CD4-positive, alpha-beta T cell (primary cell): ENCODE data around the gene NNT. TPM values are rescaled to one million over a fixed set of nuclear protein-coding genes. Genes with fewer than 3 reads are reported as not detected.

ENCODE experiments used
- ATAC-seq: fragments of 200-7000 bp; cut with Tn5 transposase; one replicate; pipeline ENCODE4 v1.10.0; 2022; ENCODE audit warnings: mild to moderate bottlenecking; ENCODE audit not compliant: poor library complexity
- CTCF ChIA-PET: fragments of 350-600 bp; sonication (Branson Sonifier 250); formaldehyde crosslinking; loops from one replicate; lab custom pipeline; 2021; ENCODE audit warnings: antibody characterized with exemption, inconsistent platforms; lab: Charles Lee
- POLR2A ChIA-PET: fragments of 350-600 bp; sonication (Branson Sonifier 250); formaldehyde crosslinking; loops from one replicate; lab custom pipeline; 2021; ENCODE audit warnings: antibody characterized with exemption, inconsistent platforms; lab: Charles Lee
- DNase-seq, 14 experiments: peaks; one replicate each; pipeline ENCODE4 v3.0.0-alpha.2; 2013 to 2020; ENCODE audit warnings: mixed read lengths in 2 of 14
- H3K27ac ChIP-seq, 2 donors: one replicate each; pipeline versions ENCODE4 v1.5.1 to v1.7.0; 2013; ENCODE audit warnings: low read length in 2 of 2, low read depth in 1 of 2, mild to moderate bottlenecking in 1 of 2
- H3K27me3 ChIP-seq, 2 experiments: 1 replicate in 1 of 2; 2 replicates in 1 of 2; pipeline versions ENCODE4 v1.6.1 to v1.7.0; 2013; ENCODE audit warnings: low read length in 2 of 2, control low read depth in 1 of 2, mild to moderate bottlenecking in 1 of 2, moderate library complexity in 1 of 2; ENCODE audit not compliant: insufficient read depth in 2 of 2, control insufficient read depth in 1 of 2
- H3K36me3 ChIP-seq: one replicate; pipeline ENCODE4 v1.6.1; 2013; ENCODE audit warnings: low read length, control low read depth; ENCODE audit not compliant: insufficient read depth
- H3K4me1 ChIP-seq: one replicate; pipeline ENCODE4 v1.6.1; 2013; ENCODE audit warnings: low read length, control low read depth; ENCODE audit not compliant: insufficient read depth
- H3K4me3 ChIP-seq: one replicate; pipeline ENCODE4 v1.5.1; 2013; ENCODE audit warnings: mild to moderate bottlenecking, low read length, moderate library complexity
- H3K9me3 ChIP-seq, 2 experiments: 1 replicate in 1 of 2; 2 replicates in 1 of 2; pipeline versions ENCODE4 v1.6.1 to v1.7.0; 2013; ENCODE audit warnings: low read length in 2 of 2, mild to moderate bottlenecking in 2 of 2, control low read depth in 1 of 2, moderate library complexity in 1 of 2; ENCODE audit not compliant: control insufficient read depth in 1 of 2, insufficient read depth in 1 of 2
- H3K27ac Mint-ChIP-seq: one replicate; pipeline ENCODE4 v1.8.0; 2020; ENCODE audit warnings: mixed read lengths
- H3K27me3 Mint-ChIP-seq: one replicate; pipeline ENCODE4 v1.8.0; 2021; ENCODE audit warnings: mixed read lengths
- H3K36me3 Mint-ChIP-seq: one replicate; pipeline ENCODE4 v1.8.0; 2021; ENCODE audit warnings: low read depth, mixed read lengths
- H3K4me1 Mint-ChIP-seq: one replicate; pipeline ENCODE4 v1.8.0; 2021; ENCODE audit warnings: low read depth, mixed read lengths
- H3K4me3 Mint-ChIP-seq: one replicate; pipeline ENCODE4 v1.8.0; 2020; ENCODE audit warnings: mild to moderate bottlenecking, mixed read lengths
- H3K9me3 Mint-ChIP-seq: one replicate; pipeline ENCODE4 v1.8.0; 2020; ENCODE audit warnings: mixed read lengths
- intact Hi-C, 2 experiments: fragments of 100-400 bp; cut with DNase I in 1 of 2; cut with micrococcal nuclease in 1 of 2; formaldehyde crosslinking; loops; one replicate each; pipeline versions ENCODE4 v1.15.1 to v1.9.0; 2023 to 2025; cut with DNase I, micrococcal nuclease
- total RNA-seq, 174 experiments: library from RNA in 2 of 174; stranded (reverse) in 2 of 174; gene quantifications; one replicate each; pipeline ENCODE4 v1.2.3 and lab custom pipeline; 2021 to 2026
- TF ChIP-seq, protein P1 (sequence below): fragments of 200-600 bp; IDR thresholded peaks from one replicate; pipeline ENCODE4 v1.8.0; 2022; ENCODE audit warnings: antibody characterized with exemption, mild to moderate bottlenecking

Gene NNT
- total RNA-seq, 2 experiments from 2014 or later = 22.3 to 23.5 TPM

DNA sequence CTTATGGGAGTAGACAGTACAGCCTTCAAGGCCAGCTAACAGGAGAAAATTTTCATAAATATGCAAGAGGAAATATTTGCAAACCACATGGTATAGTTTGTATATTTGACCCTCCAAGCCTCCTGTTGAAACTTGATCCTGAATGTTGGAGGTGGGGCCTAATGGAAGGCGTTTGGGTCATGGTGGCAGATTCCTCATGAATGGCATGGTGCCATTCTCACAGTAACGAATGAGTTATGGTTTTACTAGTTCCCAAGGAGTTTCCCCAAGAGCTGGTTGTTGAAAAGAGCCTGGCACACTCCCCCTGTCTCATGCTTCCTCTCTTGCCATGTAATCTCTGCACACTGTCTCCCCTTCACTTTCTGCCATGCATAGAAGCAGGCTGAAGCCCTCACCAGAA is 42.9 kb upstream of the NNT start:
- DNase-seq = no peak
- TF ChIP-seq, protein P1, sequence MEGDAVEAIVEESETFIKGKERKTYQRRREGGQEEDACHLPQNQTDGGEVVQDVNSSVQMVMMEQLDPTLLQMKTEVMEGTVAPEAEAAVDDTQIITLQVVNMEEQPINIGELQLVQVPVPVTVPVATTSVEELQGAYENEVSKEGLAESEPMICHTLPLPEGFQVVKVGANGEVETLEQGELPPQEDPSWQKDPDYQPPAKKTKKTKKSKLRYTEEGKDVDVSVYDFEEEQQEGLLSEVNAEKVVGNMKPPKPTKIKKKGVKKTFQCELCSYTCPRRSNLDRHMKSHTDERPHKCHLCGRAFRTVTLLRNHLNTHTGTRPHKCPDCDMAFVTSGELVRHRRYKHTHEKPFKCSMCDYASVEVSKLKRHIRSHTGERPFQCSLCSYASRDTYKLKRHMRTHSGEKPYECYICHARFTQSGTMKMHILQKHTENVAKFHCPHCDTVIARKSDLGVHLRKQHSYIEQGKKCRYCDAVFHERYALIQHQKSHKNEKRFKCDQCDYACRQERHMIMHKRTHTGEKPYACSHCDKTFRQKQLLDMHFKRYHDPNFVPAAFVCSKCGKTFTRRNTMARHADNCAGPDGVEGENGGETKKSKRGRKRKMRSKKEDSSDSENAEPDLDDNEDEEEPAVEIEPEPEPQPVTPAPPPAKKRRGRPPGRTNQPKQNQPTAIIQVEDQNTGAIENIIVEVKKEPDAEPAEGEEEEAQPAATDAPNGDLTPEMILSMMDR = no peak
- H3K36me3 Mint-ChIP-seq = peaks cover 6% of the 10 kb centered on the region
- H3K27ac Mint-ChIP-seq = no peak overlapping the region
- no peak overlapping the region for H3K4me3 Mint-ChIP-seq
- H3K4me1 ChIP-seq = peaks cover 18% of the 10 kb centered on the region
- H3K27me3 ChIP-seq = no peaks in the 10 kb centered on the region
- CTCF ChIA-PET = interaction anchor here (1.0 to 2.0 kb wide), 3 partner anchors 8 to 76 kb away, joined by 3 to 6 read pairs (median 3); partner anchors contain the start of gene TMEM267
- H3K27me3 Mint-ChIP-seq = peaks cover 11% of the 10 kb centered on the region
- POLR2A ChIA-PET = interaction anchor here (1.0 to 10.5 kb wide), 3 partner anchors 44 to 439 kb away, joined by 3 to 163 read pairs (median 5); partner anchors contain the start of genes TMEM267 and ZNF131
- H3K4me3 ChIP-seq = no peak overlapping the region
- intact Hi-C loops = no loop called here
- no peaks in the 10 kb centered on the region for H3K9me3 ChIP-seq
- peaks cover 6% of the 10 kb centered on the region for H3K4me1 Mint-ChIP-seq
- ATAC-seq = no peak
- H3K36me3 ChIP-seq = no peaks in the 10 kb centered on the region
- no peaks in the 10 kb centered on the region for H3K9me3 Mint-ChIP-seq
- H3K27ac ChIP-seq = no peak overlapping the region

DNA sequence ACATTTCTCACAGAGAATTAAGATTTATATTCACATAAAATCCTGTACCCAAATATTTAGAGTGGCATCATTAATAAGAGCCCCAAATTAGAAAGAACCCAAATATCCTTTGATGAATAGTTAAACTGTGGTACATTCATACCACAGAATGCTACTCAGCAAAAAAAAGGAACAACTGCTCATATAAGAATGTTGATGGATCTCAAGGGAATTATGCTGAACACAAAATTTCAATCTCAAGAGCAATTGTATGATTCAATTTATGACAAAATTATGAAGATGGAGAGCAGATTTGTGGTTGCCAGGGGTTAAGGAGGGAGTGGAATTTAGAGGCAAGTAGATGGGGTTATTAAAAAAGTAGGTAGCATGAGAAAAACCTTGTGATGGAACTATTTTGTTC is 41.6 kb upstream of the NNT start:
- no peaks in the 10 kb centered on the region for H3K36me3 ChIP-seq
- H3K4me3 ChIP-seq = no peak overlapping the region
- no peak overlapping the region for H3K27ac ChIP-seq
- no peaks in the 10 kb centered on the region for H3K9me3 ChIP-seq
- H3K4me1 ChIP-seq = peaks cover 11% of the 10 kb centered on the region
- peaks cover 11% of the 10 kb centered on the region for H3K27me3 Mint-ChIP-seq
- ChIA-PET POLR2A (no interaction called here), CTCF (no interaction called here)
- TF ChIP-seq, protein P1 = no peak
- ATAC-seq (no peak), DNase-seq (no peak)
- H3K9me3 Mint-ChIP-seq = no peaks in the 10 kb centered on the region
- no peak overlapping the region for H3K27ac Mint-ChIP-seq
- intact Hi-C loops = no loop called here
- no peak overlapping the region for H3K4me3 Mint-ChIP-seq
- H3K4me1 Mint-ChIP-seq = peaks cover 6% of the 10 kb centered on the region
- no peaks in the 10 kb centered on the region for H3K27me3 ChIP-seq
- H3K36me3 Mint-ChIP-seq = peaks cover 6% of the 10 kb centered on the region

DNA sequence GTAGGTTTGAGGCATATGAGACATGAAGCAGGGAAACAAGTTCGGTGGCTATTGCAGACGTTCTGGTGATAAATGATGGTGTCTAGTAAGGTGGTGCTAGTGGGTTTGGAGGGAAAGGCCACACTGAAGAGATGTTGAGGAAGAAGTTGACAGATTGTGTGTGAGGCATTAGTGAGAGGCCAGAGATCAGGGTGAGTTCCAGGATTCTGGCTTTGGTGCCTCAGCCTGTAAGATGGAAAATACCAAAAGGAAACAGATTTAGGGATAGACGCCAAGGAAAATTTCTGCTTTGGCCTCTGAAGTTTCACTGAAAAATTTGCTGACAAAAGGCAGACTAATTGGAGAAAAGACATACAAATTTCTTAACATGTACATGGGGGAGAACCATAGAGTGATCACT is 39.7 kb upstream of the NNT start:
- ATAC-seq (no peak), DNase-seq (no peak)
- peaks cover 11% of the 10 kb centered on the region for H3K27me3 Mint-ChIP-seq
- no peaks in the 10 kb centered on the region for H3K4me1 Mint-ChIP-seq
- ChIA-PET CTCF (no interaction called here), POLR2A (no interaction called here)
- H3K4me3 Mint-ChIP-seq = no peak overlapping the region
- Histone ChIP-seq H3K27me3 (no peaks in the 10 kb centered on the region), H3K9me3 (no peaks in the 10 kb centered on the region), H3K27ac (no peak overlapping the region), H3K36me3 (no peaks in the 10 kb centered on the region), H3K4me3 (no peak overlapping the region), H3K4me1 (no peaks in the 10 kb centered on the region)
- intact Hi-C loops = no loop called here
- no peak overlapping the region for H3K27ac Mint-ChIP-seq
- TF ChIP-seq, protein P1 = no peak
- H3K9me3 Mint-ChIP-seq = no peaks in the 10 kb centered on the region
- H3K36me3 Mint-ChIP-seq = no peaks in the 10 kb centered on the region
